Stimulated activated CD8-positive, alpha-beta memory T cell treated with anti-CD3 and anti-CD28 coated beads, Interleukin-12 subunit alpha, Interleukin-12 subunit beta, amount 100 ng/mL, for 24 hours (primary cell): ENCODE data around the gene RAPGEF4.
A peak's percentile ranks its signal among the peaks of the same experiment; 100 is the strongest.

Experiments used
- DNase-seq: peaks from one replicate; pipeline ENCODE4 v3.0.0-alpha.2; 2020; ENCODE audit errors: extremely low read depth

Gene RAPGEF4

DNA sequence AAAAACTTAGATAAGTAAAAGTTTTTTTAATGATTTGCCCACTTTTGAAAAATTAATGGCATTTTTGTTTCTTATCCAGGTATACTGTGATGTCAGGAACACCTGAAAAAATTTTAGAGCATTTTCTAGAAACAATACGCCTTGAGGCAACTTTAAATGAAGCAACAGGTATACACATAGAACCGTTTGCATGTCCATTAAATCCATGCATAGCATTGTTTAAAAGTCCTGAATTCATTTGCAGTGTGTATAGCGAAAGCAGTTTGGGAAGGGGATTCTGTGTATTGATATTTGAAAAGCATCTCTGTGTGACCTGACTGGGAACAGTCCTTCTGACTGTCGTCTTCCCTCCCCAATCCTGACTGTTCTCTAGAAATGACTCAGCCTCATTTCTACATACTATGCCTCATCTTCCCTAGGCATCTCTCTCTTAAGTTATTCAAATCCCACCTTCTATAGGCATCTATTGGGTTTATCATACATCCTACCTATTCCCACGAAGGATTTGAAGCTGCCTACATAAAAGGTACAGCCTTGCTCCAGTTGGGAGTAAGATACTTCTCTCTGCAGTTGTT, 260.8 kb downstream of the RAPGEF4 start:
- DNase-seq: no peak

DNA sequence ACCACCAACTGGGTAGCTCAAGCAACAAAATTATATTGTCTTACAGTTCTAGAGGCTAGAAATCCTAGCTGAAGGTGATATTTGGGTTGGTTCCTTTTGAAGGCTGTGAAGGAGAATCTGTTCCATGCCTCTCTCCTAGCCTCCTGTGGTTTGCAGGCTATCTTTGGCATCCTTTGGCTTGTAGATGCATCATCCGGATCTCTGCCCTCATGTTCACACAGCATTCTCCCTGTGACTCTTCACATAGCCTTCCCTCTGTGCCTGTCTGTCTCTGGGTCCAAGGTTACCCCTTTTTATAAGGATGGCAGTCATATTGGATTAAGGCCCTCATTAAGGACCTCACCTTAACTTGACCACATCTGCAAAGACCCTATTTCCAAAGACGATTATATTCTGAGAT, 261.4 kb downstream of the RAPGEF4 start:
- DNase-seq: no peak

DNA sequence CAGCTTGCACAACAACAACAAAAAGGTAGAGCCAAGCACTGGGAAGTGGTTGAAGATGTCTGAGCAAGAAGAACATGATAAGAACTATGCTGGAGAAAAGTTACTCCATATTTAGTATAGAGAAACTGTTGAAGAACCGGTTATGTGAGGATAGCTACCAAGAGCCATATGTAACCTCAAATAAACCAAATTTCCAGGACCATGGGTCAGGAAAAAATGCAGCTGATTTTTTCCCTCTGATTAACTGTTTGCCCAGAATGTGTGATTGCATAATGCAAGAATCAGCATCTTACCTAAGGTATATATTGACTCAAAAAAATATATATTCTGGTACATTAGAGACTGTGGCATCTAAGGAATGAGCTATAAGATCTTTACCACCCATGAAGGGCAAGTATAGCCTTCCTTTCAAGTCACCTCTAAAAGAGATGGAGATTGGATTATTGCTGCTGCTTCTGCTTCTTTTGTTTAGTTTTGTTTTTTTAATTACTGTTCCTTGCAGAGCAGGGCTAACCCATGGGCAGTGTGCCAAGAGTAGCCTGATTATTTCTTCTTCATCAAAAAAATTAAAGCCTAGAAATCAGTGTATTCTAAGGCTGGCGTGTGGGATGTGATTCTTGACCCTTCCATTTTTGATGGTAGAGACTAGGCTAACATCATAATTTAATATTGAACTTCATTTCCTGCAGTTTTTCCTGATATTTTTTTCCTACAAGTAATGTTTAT, 263.1 kb downstream of the RAPGEF4 start:
- no peak for DNase-seq

DNA sequence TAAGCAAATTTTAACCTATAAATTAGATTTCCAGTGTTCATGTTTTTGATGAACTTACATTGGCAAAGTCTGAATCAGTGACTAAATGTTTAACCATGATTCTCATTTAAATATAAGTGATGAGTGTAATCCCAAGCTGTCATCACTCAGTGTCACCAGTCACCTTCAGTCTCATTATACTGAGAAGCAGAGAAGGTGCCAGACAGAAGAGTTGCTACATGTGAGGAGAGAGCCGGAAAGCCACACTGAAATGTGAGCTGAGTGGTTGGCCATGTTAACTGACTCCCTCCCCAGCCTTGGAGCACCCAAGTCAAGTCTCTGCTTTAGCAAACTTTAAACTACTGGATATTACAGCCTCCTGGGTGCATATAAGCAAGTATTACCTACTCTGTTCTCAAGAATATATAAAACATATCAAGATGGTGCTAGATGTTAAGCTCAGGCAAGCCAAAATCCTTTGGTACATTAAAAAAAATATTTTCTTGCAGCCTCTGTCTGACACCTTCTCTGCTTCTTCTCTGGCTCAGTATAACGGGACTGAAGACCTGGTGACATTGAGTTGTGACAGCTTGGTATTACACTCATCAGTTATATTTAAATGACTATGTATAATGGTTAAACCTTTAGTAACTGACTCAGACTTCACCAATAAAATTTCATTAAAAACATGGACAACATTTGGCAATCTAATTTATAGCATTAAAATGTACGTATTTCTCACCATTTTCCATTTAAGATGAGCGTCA, 264.2 kb downstream of the RAPGEF4 start:
- DNase-seq: no peak

GRCh38 chr2:173001664-173002604, 266.3 kb downstream of the RAPGEF4 start:
- no peak for DNase-seq

DNA sequence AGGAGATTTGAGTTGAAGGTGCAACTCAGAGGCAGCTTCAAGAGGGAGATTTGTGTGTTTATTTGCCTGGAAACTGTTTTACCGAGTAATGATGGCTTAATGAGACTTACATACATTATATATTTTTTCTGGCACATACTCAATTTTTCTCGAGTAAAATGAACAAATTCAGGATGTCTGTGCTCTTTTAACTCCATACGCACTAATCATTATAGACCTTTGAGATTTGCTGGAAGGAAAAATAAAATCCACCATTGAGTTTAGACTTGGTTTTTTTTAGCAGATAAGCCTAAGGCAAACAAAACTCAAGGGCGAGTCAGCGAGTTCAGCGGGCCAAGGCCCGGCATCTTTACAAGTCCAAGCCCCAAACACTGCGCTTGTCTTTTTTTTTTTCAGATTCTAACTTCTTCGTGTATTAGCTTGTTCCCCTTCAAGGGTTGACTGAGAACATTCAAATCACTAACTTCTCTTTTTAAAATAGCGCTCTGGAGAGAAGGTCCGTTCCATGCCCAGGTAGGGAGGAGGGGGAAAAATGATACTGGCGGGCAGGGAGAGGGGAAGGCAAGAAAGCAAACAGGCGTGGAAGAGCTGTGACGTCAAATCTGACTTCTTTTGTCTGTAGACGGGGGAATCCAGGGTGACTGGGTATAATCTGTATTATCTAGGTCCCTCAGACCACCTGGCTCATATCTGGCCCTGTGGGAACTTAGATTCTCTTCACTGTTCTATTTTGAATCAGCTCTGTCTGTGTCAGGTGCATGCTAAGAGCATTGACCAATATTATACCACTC, 267.3 kb downstream of the RAPGEF4 start:
- no peak for DNase-seq

DNA sequence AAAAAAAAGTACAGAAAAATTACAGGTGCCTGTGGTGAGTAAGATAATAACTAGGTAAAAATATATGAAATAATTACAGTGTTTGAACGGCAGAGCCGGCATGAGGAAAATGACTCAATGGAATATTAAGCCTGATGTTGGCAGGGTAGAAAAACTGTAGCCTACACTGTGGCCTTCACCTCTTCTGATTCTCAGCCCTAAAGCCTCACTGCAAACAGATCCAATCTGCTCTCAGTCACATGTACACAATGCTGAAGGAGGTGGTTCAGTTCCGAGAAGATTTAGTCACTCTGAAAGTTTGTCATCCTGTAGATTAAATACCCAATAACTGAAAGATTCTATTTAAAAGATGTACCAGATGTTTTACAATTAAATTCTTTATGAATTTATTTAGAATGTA, 273.1 kb downstream of the RAPGEF4 start:
- no peak for DNase-seq

- no peak for DNase-seq
Measured at GRCh38 chr2:173010233-173010632, 274.6 kb downstream of the RAPGEF4 start.

DNA sequence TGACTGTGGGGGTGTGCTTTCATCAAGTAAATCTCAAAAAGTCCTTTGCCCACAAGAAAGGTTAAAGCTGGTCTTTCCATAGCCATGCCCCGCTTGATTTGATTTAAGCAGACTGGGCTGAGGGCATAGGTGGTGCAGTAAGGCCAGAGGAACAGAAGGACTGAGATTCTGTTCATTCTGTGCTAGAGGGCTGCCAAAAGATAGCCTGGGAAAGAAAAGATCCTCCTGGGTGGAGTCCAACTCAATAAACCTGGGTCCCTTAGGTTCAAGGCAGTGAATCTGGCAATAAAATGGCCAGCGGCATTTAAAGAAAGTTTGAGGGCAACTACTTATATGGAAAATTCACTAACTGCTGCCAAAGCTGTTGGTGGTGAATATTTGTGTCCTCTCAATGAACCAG, 280.8 kb downstream of the RAPGEF4 start:
- no peak for DNase-seq

DNA sequence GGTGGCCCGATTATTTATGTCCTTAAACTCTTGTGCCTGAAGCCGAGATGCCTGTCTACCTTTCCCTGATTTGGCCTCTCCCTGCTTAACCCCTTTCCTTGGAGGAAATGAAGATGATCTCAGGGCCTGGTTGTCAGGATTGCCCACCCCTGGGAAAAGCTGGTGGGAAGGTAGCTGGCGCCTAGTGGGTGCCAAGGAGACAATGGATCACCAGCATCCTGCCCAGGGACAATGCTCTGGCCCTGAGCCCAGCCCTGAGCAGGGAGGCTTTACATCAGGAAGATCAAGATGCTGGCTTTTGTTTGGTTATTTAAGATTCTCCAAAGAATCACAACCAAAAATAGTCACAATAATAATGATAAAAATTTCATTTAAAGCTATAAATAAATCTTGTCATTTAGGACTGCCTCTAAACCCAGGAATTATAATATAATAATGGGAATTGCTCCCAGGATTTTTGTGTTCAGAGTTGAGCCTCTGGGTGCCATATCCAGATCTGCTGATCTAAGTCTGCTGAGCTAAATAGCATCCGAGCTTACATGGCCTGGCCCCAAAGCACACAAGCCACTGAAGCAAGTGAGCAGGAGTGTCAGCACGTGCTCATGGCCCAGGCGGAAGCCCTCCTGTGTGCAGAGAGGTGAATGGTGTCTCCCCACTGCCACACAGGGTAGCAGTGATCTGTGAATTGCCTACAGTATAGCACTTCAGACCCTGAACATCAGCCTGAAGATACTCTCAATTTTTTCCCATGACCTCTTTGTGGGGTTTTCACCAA, 282.2 kb downstream of the RAPGEF4 start:
- DNase-seq: no peak

DNA sequence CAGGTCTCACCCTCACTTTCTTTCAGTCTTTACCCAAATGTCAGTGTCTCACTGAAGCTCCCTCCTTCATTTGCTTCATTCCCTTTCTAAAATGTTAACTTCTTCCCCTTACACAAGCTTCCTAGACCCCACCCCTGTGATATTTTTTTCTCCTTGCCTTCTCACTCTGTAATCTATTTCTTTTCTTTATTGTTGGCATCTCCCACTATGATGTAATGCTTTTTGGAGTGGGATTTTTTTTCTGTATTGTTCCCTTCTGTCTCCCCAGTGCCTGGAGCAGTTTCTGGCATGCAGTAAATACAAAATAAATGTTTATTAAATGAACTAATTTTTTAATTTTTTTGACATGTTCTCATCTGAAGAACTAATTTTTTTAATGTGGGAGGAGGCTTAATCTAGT, 284.1 kb downstream of the RAPGEF4 start:
- DNase-seq: no peak

GRCh38 chr2:173021939-173022371, 286.3 kb downstream of the RAPGEF4 start:
- no peak for DNase-seq

GRCh38 chr2:173023718-173024117, 288.1 kb downstream of the RAPGEF4 start:
- no peak for DNase-seq

GRCh38 chr2:173026479-173026878, 290.8 kb downstream of the RAPGEF4 start:
- no peak for DNase-seq

- peak; percentile 49 for DNase-seq
Measured at GRCh38 chr2:173027181-173028128, 291.8 kb downstream of the RAPGEF4 start.

GRCh38 chr2:173028141-173028540, 292.5 kb downstream of the RAPGEF4 start:
- DNase-seq: no peak

DNA sequence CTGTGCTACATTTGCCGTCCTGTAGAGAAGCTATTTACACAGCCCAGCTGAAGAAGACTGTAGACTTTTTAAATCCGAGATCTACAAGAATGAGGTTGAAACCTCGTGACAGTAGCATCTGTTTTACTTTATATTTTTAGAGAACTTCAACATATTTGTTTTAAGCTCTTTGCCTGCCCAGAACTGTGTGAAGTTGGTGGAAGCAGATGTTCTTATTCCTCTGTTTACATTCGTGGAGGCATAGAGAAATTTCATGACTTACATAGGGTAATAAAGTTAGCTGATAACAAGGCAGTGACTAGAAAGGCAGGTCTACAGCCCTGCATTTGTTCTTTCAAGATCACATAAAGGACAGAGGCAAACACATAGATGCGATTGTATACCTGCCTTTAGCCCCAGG, 293.0 kb downstream of the RAPGEF4 start:
- no peak for DNase-seq

DNA sequence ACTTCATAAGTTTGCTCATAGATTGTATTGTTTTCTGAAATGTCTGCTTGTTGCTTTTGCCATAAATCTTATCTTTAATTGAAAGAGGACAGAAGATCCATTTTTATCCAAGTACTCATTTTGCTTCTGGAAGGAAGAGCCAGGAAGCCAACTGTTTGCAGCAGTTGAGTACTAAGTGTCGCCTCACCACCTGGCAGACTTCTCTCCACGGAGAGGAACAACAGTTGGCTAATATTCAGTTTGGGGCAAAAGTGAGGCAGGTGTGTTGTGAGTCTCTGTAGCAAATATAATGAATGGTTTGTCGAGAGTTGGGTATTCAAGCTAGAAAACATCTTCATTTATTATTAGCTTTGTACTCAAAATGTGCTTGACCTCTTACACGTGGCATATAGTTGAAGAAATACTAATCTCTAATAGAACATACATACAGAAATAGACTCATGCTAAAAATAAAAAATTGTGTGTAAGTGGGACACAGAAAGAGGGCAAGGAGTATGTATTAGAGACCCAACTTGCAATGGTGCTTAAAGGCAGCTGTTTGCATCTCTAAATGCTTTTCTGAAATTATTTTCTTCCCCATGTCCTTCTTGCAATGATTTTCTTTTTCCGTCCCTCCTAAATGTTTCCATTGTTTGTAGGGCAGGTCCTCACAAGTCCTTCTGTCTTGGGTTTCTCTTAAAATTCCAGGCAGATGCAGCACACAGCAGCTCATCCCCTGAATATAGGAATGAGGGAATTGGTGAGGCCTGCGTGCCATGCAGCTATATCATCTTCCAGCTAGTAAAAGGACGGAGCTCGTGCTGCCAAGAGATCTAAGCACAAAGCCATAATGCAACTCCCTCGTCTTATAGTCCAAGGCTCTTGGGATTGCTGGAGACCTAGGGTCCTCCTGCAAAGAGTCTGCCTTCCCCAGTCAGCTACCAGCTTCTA, 295.2 kb downstream of the RAPGEF4 start:
- no peak for DNase-seq
